ACHN (cell line): ENCODE results near the gene PSMD9.
"Not testable (repeated sequence)": the region's sequence is repeated elsewhere in the genome, so short reads cannot be mapped to it uniquely, and the experiment has no call there.

Experiments used
- DNase-seq: peaks from one replicate; pipeline ENCODE4 v3.0.0-alpha.2; 2015
- in situ Hi-C: cut with HindIII; loops from 2 replicates; pipeline ENCODE4 v1.10.0; 2017; ENCODE audit warnings: low sequenced_read_pairs, low pct_ligation_motif_present, low pct_unique_long_range_greater_than_20kb

PSMD9 gene

GRCh38 chr12:121888478-121889273 lies at the start of gene PSMD9:
Gene PSMD9 (plus strand): TSS chr12:121888790. CDS start chr12:121888857, 67 bp downstream.
- peak; percentile 99 for DNase-seq
- in situ Hi-C loops, result no loop called here

- DNase-seq, result peak; percentile 99
- in situ Hi-C loops, result no loop called here
Observed at GRCh38 chr12:121839106-121839992, 49.2 kb upstream of the PSMD9 start.

DNA sequence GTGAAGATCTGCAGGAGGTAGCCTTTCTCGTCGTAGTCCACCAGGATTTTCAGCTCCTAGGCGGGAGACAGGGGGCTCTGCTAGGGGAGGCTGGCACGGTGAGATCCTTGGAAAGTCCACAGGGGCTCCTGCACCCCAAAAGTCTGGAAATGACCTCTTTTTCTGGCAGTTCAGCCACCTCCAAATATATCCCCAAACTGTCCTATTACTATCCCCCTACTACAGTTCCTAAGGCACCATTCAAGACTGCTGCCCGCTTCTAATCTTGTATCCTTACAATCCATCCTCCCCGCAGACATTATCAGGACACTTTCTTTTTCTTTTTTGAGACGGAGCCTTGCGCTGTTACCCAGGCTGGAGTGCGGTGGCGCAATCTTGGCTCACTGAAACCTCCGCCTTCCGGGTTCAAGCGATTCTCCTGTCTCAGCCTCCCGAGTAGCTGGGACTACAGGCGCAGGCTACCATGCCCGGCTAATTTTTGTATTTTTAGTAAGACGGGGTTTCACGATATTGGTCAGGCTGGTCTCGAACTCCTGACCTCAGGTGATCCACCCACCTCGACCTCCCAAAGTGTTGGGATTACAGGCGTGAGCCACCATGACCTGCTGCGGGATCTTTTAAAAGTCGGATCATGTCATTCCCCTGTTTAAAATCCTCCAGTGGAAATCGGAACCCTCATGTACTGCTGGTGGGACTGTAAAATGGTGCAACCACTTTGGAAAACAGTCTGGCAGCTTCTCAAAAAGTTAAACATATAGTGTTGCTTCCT lies 48.4 kb upstream of the PSMD9 start:
- DNase-seq, result no peak
- in situ Hi-C loops, result no loop called here

GRCh38 chr12:121843236-121843982 lies 45.2 kb upstream of the PSMD9 start:
- in situ Hi-C loops, result no loop called here
- DNase-seq, result no peak

DNA sequence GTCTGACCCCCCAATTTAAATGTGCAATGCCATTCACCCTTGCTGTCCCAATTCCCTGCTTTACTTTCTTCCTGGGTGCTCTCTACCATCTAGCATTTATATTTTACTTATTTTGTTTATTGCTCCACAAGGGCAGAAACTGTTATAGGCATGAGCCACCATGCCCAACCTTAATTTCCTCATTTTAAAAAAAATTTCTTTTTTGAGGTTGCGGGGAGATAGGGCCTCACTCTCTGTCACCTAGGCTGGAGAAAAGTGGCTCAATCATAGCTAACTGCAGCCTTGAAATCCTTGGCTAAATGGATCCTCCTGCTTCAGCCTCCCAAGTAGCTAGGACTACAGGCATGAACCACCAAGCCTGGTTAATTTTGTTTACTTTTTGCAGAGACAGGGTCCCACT lies 42.9 kb upstream of the PSMD9 start:
- in situ Hi-C loops, result no loop called here

DNA sequence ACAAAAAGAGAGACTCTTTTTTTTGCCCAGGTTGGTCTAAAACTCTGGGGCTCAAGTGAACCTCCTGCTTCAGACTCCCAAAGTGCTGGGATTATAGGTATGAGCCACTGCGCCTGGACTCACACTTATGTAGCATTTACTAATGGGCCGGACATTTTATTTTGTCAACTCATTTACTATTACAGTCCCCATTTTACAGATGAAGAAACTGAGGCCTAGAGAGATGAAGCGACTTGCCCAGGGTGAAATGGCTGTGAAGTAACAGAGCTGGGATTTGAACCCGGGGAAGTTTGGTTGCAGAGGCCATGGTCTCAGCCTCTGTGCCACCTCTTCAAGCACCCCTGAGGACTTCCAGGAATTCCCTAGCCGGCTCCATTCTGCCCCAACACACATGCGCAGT lies 39.4 kb upstream of the PSMD9 start:
- DNase-seq, result no peak
- in situ Hi-C loops, result no loop called here

More for the DNA sequence above, 42.9 kb upstream of the PSMD9 start:
- no peak for DNase-seq

DNA sequence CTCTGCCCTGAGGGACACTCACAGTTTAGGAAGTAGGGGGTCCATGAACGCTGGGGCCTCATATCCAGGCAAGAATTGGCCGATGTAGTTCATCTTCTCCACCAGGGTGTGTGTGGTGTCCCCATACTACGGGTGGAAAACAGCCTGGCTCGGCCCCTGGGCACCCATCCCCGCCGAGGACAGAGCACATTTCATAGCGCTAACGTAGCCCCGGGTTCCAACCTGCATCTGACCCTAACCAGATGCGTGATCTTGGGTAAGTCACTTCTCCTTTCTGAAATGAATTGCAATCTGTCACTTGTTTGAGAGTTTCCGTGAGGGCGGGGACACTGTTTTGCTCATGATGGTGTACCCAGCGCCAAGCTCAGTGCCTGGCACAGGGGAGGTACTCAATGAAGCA lies 38.9 kb upstream of the PSMD9 start:
- no peak for DNase-seq
- in situ Hi-C loops, result no loop called here

DNA sequence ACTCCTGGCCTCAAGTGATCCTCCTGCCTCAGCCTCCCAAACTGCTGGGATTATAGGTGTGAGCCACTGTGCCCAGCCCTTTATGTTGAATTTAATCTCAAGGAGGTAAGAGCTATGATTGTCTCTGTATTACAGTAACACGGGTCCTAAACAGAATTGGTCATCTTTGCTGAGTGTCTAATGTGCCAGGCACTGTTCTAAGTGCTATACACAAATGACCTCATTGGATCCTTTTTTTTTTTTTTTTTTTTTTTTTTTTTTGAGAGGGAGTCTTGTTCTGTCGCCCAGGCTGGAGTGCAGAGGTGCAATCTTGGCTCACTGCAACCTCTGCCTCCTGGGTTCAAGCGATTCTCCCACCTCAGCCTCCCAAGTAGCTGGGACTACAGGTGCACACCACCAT lies 36.2 kb upstream of the PSMD9 start:
- DNase-seq, in situ Hi-C loops: not testable (repeated sequence)

- no peak for DNase-seq
- in situ Hi-C loops, result no loop called here
Observed at GRCh38 chr12:121857322-121858246, 31.0 kb upstream of the PSMD9 start.

DNA sequence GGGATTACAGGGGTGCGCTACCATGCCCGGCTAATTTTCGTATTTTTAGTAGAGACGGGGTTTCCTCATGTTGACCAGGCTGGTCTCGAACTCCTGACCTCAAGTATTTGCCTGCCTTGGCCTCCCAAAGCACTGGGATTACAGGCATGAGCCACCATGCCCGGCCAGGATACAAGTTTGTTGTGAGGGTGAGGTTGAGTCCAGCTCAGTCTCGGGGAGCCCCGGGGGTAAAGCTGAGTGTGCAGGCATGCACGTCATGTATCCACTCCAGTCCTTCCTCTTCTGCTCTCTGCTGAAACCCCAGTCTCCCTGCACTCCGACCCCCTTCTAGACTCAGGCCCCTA lies 30.3 kb upstream of the PSMD9 start:
- no peak for DNase-seq
- in situ Hi-C loops, result no loop called here

- DNase-seq, result peak; percentile 80
- in situ Hi-C loops, result no loop called here
Observed at GRCh38 chr12:121858662-121859572, 29.7 kb upstream of the PSMD9 start, which contains the start of gene HPD. Gene HPD (minus strand): TSS chr12:121858859. CDS start chr12:121858823, 36 bp downstream.

DNA sequence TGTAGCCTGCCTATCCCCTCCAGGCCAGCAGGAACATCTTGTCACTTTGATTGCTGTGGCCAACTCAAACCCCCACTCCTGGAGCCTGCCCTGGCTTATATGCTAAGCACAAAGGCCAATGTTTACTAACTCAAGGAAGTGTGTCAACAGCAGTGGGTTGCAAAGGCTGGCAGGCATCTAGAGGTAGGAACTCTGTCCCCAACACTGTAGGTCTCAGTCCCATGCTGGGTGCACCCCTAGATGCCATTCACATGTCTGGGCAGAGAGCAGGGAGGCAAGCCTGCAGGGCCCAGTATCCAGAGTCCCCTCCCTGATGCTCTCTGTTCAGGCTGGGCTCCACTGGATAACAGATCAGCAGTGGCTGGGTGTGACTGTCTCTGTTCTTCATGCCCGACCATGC lies 28.3 kb upstream of the PSMD9 start:
- in situ Hi-C loops, result no loop called here

DNA sequence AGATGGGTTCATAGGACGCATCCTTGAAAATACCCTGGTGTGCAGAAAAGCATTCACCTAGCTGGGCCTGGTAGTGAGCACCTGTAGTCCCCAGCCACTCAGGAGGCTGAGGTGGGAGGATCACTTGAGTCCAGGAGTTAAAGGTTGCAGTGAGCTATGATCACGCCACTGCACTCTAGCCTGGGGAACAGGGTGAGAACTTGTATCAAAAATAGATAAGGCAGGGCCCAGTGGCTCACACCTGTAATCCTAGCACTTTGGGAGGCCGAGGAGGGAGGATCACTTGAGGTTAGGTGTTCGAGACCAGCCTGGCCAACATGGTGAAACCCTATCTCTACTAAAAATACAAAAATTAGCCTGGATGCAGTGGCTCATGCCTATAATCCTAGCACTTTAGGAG lies 27.9 kb upstream of the PSMD9 start:
- in situ Hi-C loops, result not testable (repeated sequence)

More for the DNA sequence above, 28.3 kb upstream of the PSMD9 start:
- no peak for DNase-seq

DNA sequence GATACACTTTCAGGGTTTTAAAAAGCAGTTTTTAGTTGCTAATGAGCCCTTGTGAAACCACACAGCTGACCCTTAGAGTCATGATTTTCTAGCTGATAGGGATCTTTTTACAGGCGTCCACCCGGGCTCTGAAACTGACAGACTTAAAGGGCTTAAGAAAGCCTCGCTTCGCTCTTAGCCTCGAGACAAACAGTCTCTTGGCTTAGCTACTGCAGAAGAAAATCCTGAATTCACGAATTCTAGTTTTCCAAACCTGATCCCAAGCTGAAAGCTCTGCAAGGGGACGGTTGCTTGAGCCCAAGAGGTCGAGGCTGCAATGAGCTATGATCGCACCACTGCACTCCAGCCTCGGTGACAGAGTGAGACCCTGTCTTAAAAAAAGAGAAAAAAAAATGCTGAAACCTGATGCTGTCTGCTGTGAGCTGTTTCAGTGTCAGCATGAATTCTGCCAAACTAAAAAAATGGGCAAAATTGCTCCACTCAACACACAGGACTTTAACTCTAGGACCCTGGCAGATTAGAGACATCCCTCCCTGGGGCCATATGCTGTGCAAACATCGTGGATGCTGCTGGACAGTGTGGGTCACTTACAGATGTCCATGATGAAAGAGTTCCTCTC lies 26.8 kb upstream of the PSMD9 start:
- no peak for DNase-seq
- in situ Hi-C loops, result no loop called here

More for the DNA sequence above, 27.9 kb upstream of the PSMD9 start:
- DNase-seq, result not testable (repeated sequence)

GRCh38 chr12:121866331-121866730 lies 22.3 kb upstream of the PSMD9 start:
- in situ Hi-C loops, result no loop called here
- DNase-seq, result no peak

- in situ Hi-C loops, result not testable (repeated sequence)
Observed at GRCh38 chr12:121869229-121869628, 19.4 kb upstream of the PSMD9 start.

More at GRCh38 chr12:121869229-121869628, 19.4 kb upstream of the PSMD9 start:
- not testable (repeated sequence) for DNase-seq
